GM19395 (cell line): ENCODE data around the gene ELF2.
A peak's percentile ranks its signal among the peaks of the same experiment; 100 is the strongest.
"Not testable (repeated sequence)": the region's sequence is repeated elsewhere in the genome, so short reads cannot be mapped to it uniquely, and the experiment has no call there.

Experiments used
- ATAC-seq: cut with Tn5 transposase; IDR thresholded peaks from one replicate; pipeline ENCODE4 v1.9.1; 2021; ENCODE audit warnings: mild to moderate bottlenecking, moderate library complexity; ENCODE audit not compliant: unreplicated experiment

The ELF2 gene

DNA sequence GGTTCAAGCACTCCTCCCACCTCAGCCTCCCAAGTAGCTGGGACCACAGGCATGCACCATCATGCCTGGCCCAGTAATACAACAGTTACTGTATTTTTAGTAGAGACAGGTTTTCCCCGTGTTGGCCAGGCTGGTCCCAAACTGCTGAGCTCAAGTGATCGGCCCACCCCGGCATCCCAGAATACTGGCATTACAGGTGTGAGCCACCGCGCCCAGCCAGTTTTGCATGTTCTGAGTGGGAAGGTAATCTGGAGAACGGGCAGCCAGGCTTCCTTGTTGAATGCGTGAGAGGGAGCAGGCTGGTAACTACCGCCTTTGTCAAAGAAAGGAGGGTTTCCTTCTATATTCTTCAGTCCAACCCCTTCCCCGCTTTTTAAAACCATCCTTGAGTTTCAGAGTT, 152.3 kb downstream of the ELF2 start:
- ATAC-seq, result no peak

DNA sequence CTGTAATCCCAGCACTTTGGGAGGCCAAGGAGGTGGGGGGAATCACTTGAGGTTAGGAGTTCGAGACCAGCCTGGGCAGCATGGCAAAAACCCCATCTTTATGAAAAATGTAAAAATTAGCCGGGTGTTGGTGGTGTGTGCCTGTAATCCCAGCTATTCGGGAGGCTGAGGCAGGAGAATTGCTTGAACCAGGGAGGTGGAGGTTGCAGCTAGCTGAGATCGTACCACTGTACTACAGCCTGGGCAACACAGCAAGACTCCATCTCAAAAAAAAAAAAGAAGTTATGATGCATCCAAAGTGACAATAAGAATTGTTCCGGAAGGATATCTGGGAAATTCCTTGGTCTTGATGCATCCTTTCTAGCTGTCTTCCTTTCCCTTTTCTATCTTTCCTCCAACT, 154.2 kb downstream of the ELF2 start:
- no peak for ATAC-seq

GRCh38 chr4:139021071-139021470, 155.9 kb downstream of the ELF2 start:
- ATAC-seq, result not testable (repeated sequence)

- no peak for ATAC-seq
Measured at GRCh38 chr4:139020384-139020783, 156.6 kb downstream of the ELF2 start.

DNA sequence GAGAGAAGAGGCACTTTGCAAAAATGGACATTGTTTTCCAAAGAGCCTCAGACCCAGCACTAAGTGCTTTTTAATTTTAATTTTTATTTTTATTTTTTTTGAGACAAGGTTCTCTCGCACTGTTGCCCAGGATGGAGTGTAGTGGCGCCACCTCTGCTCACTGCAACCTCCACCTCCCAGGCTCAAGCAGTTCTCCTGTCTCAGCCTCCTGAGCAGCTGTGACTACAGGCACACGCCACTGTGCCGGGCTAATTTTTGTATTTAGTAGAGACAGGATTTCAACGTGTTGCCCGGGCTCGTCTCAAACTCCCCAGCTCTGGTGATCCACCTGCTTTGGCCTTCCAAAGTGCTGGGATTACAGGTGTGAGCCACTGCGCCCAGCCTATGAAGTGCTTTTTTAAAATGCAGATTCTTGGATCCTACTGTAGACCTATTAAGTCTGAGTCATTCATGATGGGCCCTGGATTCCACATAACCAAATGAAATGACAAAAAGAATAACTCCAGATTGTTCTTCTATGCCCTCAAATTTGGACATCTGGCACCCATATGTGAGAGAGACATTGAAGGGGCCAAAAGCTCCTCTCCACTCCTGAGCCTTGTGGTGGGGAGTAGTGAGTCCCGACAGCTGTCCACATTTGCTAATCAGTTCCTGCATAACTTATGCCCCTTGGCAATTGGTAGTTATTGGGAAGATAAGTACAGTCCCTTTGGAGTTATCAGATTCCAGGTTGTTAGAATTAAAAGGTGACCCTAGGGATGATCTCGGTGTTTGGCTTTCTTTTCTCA, 157.9 kb downstream of the ELF2 start:
- no peak for ATAC-seq

GRCh38 chr4:139018501-139018900, 158.5 kb downstream of the ELF2 start:
- ATAC-seq, result no peak

DNA sequence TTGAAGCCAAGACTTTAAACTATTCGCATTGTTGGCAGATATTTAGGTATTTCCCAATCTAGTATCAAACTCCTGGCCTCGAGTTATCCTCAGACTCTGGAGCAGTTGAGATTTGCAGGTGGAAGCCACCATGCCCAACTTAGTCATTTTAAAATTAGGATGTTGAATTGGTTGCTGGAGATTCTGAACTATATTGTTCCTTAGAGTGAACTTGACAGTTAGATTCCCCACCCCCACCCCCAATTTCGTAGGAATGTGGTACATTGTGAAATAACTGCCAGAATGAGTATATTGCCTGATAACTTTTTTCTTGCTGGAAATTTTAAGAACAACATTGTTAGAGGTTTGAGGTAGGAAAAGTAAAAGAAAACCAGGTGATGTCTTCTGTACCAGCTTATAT, 159.2 kb downstream of the ELF2 start:
- no peak for ATAC-seq

GRCh38 chr4:139015948-139016471, 161.0 kb downstream of the ELF2 start:
- ATAC-seq, result peak; percentile 38

DNA sequence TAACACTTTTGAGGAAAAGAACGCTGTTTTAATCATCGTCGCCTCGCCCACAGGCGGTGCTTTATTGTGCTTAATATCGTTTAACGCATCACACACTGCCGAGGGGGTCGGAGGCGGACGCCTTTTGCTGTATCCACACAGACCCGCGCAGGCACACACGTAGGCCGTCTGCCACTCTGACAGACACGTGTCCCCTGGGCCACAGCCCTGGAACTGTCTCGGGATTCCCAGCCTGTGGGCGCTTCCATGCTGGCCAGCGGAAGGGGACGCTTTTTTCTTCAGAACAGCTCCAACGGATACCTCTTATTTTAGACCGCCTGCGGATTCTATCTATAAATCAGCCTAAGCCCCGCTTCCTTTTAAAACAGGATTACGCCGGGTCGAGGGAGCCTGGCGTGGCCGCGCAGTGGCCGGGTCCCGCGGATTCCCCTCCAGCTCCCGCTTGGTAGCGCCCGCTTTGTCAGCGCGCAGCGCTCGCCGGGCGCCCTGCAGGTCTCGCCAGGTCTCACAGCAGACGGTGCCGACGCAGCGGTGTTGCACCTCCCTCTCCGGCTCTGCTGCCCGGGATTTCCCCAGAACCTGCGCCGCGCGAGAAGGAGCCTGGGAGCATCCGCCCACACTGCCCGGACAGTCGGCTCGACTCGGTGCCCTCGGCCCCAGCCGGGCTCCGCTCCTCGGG, 161.6 kb downstream of the ELF2 start, which contains the start of gene NOCT:
Gene NOCT, plus strand, starts transcription at position 513 of the 679 bp plus-strand sequence. CDS start 201 bp downstream, outside the sequence.
- peak; percentile 94 for ATAC-seq

DNA sequence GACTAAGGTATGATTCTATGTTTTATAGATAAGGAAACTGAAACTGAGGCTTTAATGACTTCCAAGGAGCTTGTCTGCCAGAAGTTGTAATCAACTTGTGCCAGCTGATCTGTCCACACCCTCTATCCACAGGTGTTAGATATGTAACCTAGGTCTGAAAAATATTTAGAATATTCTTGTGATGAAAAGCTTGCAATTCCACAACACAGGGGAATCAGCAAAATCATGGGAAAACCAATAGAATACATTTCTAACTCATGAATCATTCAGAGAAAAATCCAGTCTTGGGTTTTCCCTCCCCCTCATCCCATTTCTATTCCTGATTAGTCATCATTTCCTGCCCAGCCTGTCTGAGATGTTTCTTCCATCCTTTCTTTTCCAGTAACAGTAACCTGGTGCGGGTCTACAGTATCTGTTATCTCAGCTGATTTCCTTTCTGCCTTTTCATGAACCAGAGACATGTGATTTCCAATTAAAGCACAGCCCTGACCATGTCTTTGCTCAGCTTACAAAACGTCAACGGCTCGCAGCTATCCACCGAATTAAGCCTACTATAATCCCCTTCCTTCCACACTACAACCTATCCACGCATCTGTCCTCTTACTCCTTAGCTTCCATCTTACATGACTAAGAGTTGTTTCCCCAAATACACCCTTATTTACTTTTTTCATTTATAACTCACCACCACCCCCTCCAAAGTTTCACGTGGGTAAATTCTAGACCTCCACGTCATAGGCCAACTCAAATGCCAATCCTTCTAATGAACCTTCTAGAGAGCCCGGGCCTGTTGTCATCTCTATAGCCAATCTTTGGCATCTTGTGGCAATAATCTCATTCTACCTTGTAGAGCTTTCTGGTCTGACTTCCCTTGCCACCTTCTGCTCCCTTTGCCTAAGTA, 162.4 kb downstream of the ELF2 start:
- ATAC-seq, result peak; percentile 16

DNA sequence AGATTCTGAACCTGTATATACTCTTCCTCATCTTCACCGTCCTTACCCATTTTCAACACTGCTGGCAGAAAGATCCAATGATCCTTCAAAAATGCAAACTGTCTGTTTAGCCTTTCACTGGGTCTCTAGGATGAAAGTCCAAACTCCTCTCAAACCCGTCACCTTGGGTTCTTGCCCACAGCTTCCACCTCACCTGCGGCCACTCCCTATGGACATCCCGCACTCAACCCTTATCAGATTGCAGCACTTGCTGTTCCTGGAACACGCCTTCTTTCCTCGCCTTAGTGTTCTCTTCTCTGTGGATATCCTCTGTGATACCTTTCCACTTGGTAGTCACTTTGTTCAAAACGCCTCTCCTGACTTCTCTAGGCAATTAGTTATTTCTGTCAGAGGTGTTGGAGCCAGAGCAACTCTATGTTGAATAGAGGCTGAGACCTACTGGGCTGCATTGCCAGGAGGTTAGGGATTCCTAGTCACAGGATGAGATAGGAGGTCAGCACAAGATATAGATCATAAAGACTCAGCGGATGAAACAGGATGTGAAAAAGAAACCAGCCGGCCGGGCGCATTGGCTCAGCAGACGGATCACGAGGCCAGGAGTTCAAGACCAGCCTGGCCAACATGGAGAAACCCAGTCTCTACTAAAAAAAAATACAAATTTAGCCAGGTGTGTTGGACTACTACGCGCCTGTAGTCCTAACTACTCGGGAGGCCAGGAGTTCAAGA, 165.6 kb downstream of the ELF2 start:
- ATAC-seq, result no peak

DNA sequence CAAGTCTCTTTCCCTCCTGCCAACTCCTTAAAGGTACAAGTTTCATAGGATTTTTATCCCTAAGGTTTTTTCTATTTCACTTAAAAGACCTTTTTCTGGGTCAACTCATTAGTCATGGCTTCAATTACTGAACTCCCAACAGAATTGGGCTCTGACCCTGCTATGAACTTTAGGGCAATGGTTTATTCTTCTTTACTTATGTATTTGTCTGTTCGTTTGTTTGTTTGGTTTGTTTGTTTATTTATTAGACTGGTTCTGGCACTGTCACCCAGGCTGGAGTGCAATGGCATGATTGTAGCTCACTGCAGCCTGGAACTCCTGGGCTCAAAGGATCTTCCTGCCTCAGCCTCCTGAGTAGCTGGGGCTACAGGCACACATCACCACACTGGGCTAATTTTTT, 167.3 kb downstream of the ELF2 start:
- ATAC-seq, result no peak

DNA sequence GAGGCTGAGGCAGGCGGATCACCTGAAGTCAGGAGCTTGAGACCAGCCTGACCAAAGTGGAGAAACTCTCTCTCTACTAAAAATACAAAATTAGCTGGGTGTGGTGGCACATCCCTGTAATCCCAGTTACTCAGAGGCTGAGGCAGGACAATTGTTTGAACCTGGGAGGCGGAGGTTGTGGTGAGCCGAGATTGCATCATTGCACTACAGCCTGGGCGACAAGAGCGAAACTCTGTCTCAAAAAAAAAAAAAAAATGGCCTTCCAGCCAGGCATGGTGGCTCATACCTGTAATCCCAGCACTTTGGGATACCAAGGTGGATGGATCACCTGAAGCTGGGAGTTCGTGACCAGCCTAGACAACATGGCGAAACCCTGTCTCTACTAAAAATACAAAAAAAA, 168.7 kb downstream of the ELF2 start:
- not testable (repeated sequence) for ATAC-seq

GRCh38 chr4:139007640-139008039, 169.4 kb downstream of the ELF2 start:
- ATAC-seq, result no peak
